Ovary (tissue), 3 donors: ENCODE data around the gene PFKFB4.
"Not testable (repeated sequence)": the region's sequence is repeated elsewhere in the genome, so short reads cannot be mapped to it uniquely, and the experiment has no call there.

ENCODE experiments used
- CTCF ChIP-seq, 3 donors: fragments of 450-650 bp in 2 of 3; fragments of 200-600 bp in 1 of 3; IDR thresholded peaks; one replicate each; pipeline versions ENCODE4 v1.5.1 to v1.8.0; 2016 to 2022; ENCODE audit warnings: antibody characterized with exemption in 3 of 3, mild to moderate bottlenecking in 1 of 3
- POLR2A ChIP-seq: fragments of 450-650 bp; IDR thresholded peaks from one replicate; pipeline ENCODE4 v1.6.1; 2017; ENCODE audit warnings: antibody characterized with exemption, mild to moderate bottlenecking, moderate library complexity
- donor health status: DM: no; HTN: no; CAD: no.

- not testable (repeated sequence) for TF ChIP-seq CTCF (IDR thresholded peaks at IDR 0.05); POLR2A
These were observed 82.6 kb downstream of the PFKFB4 start for GRCh38 chr3:48474031-48474430.
